Spleen (tissue), 7 donors: ENCODE measurements around the gene DOCK2.

Experiments used
- POLR2AphosphoS5 ChIP-seq, 3 donors: sonication (generic); formaldehyde crosslinking; IDR thresholded peaks; one replicate each; pipeline ENCODE4 v1.5.1; 2017; ENCODE audit warnings: antibody characterized with exemption in 3 of 3
- TF ChIP-seq, protein P1 (sequence below), 11 experiments: fragments of 200-600 bp in 7 of 11; fragments of 450-650 bp in 4 of 11; sonication (generic) in 4 of 11; IDR thresholded peaks in 8 of 11; conservative IDR thresholded peaks in 3 of 11; 1 replicate in 7 of 11; 2 replicates in 4 of 11; pipeline versions ENCODE4 v1.4.0 to v1.8.0; 2016 to 2021; ENCODE audit warnings: antibody characterized with exemption in 11 of 11, inconsistent platforms in 4 of 11, mild to moderate bottlenecking in 1 of 11
- donor health status: DM: no; HTN: no; CAD: no; lungs with moderate emphysema.
- donor health status: DM: no; HTN: no; CAD: no.
- donor health status: DM: no; HTN: no; CAD: no.

DNA sequence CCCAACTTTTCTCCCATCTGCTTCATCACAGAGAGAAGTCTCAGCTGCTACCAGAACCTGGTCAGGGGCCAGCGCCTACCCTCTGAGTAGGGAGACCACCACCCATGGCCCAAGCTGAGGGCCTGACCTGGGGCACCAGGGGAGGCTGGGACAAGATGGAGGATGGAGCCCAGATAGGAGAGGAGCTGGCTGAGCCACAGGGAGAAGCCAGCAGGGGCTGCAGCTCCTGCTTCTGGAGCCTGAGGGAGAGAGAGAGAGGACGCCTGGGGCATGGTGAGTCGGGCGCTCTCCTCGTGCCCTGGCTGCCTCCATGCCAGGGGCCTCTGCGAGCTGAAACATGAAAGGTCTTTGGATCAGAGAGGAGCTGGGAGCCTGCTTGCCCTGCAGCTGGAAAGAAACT, 467.2 kb downstream of the DOCK2 start:
- TF ChIP-seq, protein P1, sequence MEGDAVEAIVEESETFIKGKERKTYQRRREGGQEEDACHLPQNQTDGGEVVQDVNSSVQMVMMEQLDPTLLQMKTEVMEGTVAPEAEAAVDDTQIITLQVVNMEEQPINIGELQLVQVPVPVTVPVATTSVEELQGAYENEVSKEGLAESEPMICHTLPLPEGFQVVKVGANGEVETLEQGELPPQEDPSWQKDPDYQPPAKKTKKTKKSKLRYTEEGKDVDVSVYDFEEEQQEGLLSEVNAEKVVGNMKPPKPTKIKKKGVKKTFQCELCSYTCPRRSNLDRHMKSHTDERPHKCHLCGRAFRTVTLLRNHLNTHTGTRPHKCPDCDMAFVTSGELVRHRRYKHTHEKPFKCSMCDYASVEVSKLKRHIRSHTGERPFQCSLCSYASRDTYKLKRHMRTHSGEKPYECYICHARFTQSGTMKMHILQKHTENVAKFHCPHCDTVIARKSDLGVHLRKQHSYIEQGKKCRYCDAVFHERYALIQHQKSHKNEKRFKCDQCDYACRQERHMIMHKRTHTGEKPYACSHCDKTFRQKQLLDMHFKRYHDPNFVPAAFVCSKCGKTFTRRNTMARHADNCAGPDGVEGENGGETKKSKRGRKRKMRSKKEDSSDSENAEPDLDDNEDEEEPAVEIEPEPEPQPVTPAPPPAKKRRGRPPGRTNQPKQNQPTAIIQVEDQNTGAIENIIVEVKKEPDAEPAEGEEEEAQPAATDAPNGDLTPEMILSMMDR (IDR thresholded peaks at IDR 0.05 in 8 of 11, conservative IDR thresholded peaks at IDR 0.05 in 3 of 11): no peak
- TF ChIP-seq POLR2AphosphoS5 (IDR thresholded peaks at IDR 0.05): no peak
